HepG2 (cell line): ENCODE results near the gene DLL1. TPM values are rescaled to one million over a fixed set of nuclear protein-coding genes. Genes with fewer than 3 reads are reported as not detected.

Experiments used
- ATAC-seq: fragments of 200-7000 bp; cut with Tn5 transposase; 3 replicates; pipeline ENCODE4 v1.9.1; 2020; ENCODE audit warnings: mild to moderate bottlenecking, moderate library complexity
- BruUV-seq: library from RNA; stranded (reverse); fragments of 400-500 nt; replicated peaks from 2 replicates; lab custom pipeline; 2021; lab: Mats Ljungman, UMichigan
- CTCF ChIA-PET: fragments of 300-600 bp; formaldehyde crosslinking; extraction: SDS; loops from one replicate; lab custom pipeline; 2021; ENCODE audit warnings: low total read pairs, inconsistent platforms, low intra/inter-chr PET ratio; lab: Yijun Ruan, JAX
- POLR2A ChIA-PET: fragments of 350-600 bp; sonication (Branson Sonifier 250); formaldehyde crosslinking; loops from one replicate; lab custom pipeline; 2020; ENCODE audit warnings: antibody characterized with exemption, inconsistent platforms; lab: Yijun Ruan, JAX
- DNase-seq: peaks from one replicate; pipeline ENCODE4 v3.0.0-alpha.2; 2015; ENCODE audit warnings: low spot score
- FAIRE-seq: peaks from 3 replicates; lab custom pipeline; 2011; peaks lifted over from hg19 to GRCh38; lab: Jason Lieb, UNC
- H2AFZ ChIP-seq: one replicate; pipeline ENCODE4 v1.6.1; 2011; ENCODE audit warnings: low read length, inconsistent platforms
- H3K27ac ChIP-seq: fragments of 300-600 bp; 3 replicates; pipeline ENCODE4 v1.8.0; 2011; ENCODE audit warnings: mixed run types, mild to moderate bottlenecking, mixed read lengths, low read length, inconsistent platforms; ENCODE audit not compliant: insufficient read depth; ENCODE audit errors: extremely low read length
- H3K27me3 ChIP-seq, 2 experiments: fragments of 200-600 bp in 1 of 2; 2 replicates in 1 of 2; 3 replicates in 1 of 2; pipeline versions ENCODE4 v1.6.0 to v1.8.0; 2011; ENCODE audit warnings: low read length in 2 of 2, mild to moderate bottlenecking in 2 of 2, moderate library complexity in 2 of 2, inconsistent platforms in 1 of 2; ENCODE audit not compliant: insufficient read depth in 2 of 2, control insufficient read depth in 1 of 2
- H3K36me3 ChIP-seq, 2 experiments: fragments of 200-600 bp in 1 of 2; replicated peaks in 1 of 2; 2 replicates in 1 of 2; 3 replicates in 1 of 2; pipeline versions ENCODE4 v1.5.1 to v1.8.0; 2011; ENCODE audit warnings: low read length in 2 of 2, inconsistent platforms in 1 of 2; ENCODE audit not compliant: insufficient read depth in 2 of 2, control insufficient read depth in 1 of 2
- H3K4me1 ChIP-seq: 2 replicates; pipeline ENCODE4 v1.5.1; 2012; ENCODE audit warnings: low read length, inconsistent platforms; ENCODE audit not compliant: insufficient read depth
- H3K4me2 ChIP-seq: 2 replicates; pipeline ENCODE4 v1.6.0; 2011; ENCODE audit warnings: low read depth, low read length, inconsistent platforms
- H3K4me3 ChIP-seq, 3 experiments: fragments of 200-600 bp in 1 of 3; sonication (generic), shearing (Covaris generic) in 1 of 3; replicated peaks in 1 of 3; 2 replicates each; pipeline ENCODE4 v1.5.1; 2011 to 2016; ENCODE audit warnings: low read length in 3 of 3, inconsistent platforms in 2 of 3, low read depth in 2 of 3, mild to moderate bottlenecking in 2 of 3, control low read depth in 1 of 3, mixed read lengths in 1 of 3; ENCODE audit not compliant: insufficient read depth in 1 of 3
- H3K79me2 ChIP-seq: one replicate; pipeline ENCODE4 v1.6.1; 2011; ENCODE audit warnings: low read length, inconsistent platforms; ENCODE audit not compliant: insufficient read depth
- H3K9ac ChIP-seq: 2 replicates; pipeline ENCODE4 v1.6.0; 2011; ENCODE audit warnings: mild to moderate bottlenecking, low read depth, low read length, inconsistent platforms; ENCODE audit not compliant: insufficient read depth
- H3K9me3 ChIP-seq: 2 replicates; pipeline ENCODE4 v1.5.1; 2012; ENCODE audit warnings: mild to moderate bottlenecking, low read length
- H4K20me1 ChIP-seq: 2 replicates; pipeline ENCODE4 v1.6.0; 2011; ENCODE audit warnings: inconsistent platforms, mild to moderate bottlenecking, low read length, moderate library complexity; ENCODE audit not compliant: insufficient read depth
- ARID4A ChIP-seq: sonication (generic); formaldehyde crosslinking; IDR thresholded peaks from 2 replicates; pipeline ENCODE4 v1.5.0; 2020; ENCODE audit warnings: mild to moderate bottlenecking, missing genetic modification reagents, borderline replicate concordance
- BRD4 ChIP-seq: sonication (generic); formaldehyde crosslinking; IDR thresholded peaks from 2 replicates; pipeline ENCODE4 v1.4.0; 2020; ENCODE audit warnings: missing genetic modification reagents
- CBX5 ChIP-seq: sonication (generic); formaldehyde crosslinking; IDR thresholded peaks from 2 replicates; pipeline ENCODE4 v1.4.0; 2020; ENCODE audit warnings: missing genetic modification reagents, borderline replicate concordance
- CEBPG ChIP-seq: IDR thresholded peaks from 2 replicates; pipeline ENCODE4 v1.6.1; 2016
- MXD1 ChIP-seq: sonication (generic); formaldehyde crosslinking; IDR thresholded peaks from 2 replicates; pipeline ENCODE4 v1.4.0; 2020; ENCODE audit warnings: mild to moderate bottlenecking, missing genetic modification reagents
- RBAK ChIP-seq: sonication (generic); formaldehyde crosslinking; IDR thresholded peaks from 2 replicates; pipeline ENCODE4 v1.5.1; 2020; ENCODE audit warnings: mild to moderate bottlenecking, missing genetic modification reagents
- SAFB2 ChIP-seq: sonication (generic); formaldehyde crosslinking; IDR thresholded peaks from 2 replicates; pipeline ENCODE4 v1.5.1; 2020; ENCODE audit warnings: missing genetic modification reagents, low read depth, mild to moderate bottlenecking, borderline replicate concordance
- TBL1XR1 ChIP-seq: fragments of 150-350 bp; IDR thresholded peaks from 2 replicates; pipeline ENCODE4 v1.6.1; 2014; ENCODE audit warnings: borderline replicate concordance, low read length; ENCODE audit not compliant: partially characterized antibody
- TCF12 ChIP-seq, 2 experiments: fragments of 450-650 bp in 1 of 2; sonication (generic) in 1 of 2; formaldehyde crosslinking in 1 of 2; IDR thresholded peaks; 2 replicates each; pipeline versions ENCODE4 v1.6.1 to v1.8.0; 2017 to 2022; ENCODE audit warnings: antibody characterized with exemption in 1 of 2, mild to moderate bottlenecking in 1 of 2, missing genetic modification reagents in 1 of 2, moderate library complexity in 1 of 2
- WIZ ChIP-seq: sonication (generic); formaldehyde crosslinking; IDR thresholded peaks from 2 replicates; pipeline ENCODE4 v1.5.1; 2020; ENCODE audit warnings: mild to moderate bottlenecking, missing genetic modification reagents
- ZBTB49 ChIP-seq: sonication (generic); formaldehyde crosslinking; IDR thresholded peaks from 2 replicates; pipeline ENCODE4 v1.4.0; 2020; ENCODE audit warnings: missing genetic modification reagents, borderline replicate concordance
- ZMAT3 ChIP-seq: sonication (generic); formaldehyde crosslinking; conservative IDR thresholded peaks from 2 replicates; pipeline ENCODE4 v1.7.0; 2021; ENCODE audit warnings: missing genetic modification reagents
- ZNF256 ChIP-seq: sonication (generic); formaldehyde crosslinking; conservative IDR thresholded peaks from 2 replicates; pipeline ENCODE4 v1.4.0; 2020; ENCODE audit warnings: missing genetic modification reagents
- ZNF557 ChIP-seq: sonication (generic); formaldehyde crosslinking; IDR thresholded peaks from 2 replicates; pipeline ENCODE4 v1.4.0; 2020; ENCODE audit warnings: missing genetic modification reagents
- ZNF670 ChIP-seq: sonication (generic); formaldehyde crosslinking; IDR thresholded peaks from 2 replicates; pipeline ENCODE4 v1.8.0; 2022; ENCODE audit warnings: mild to moderate bottlenecking, missing genetic modification reagents, borderline replicate concordance
- WGBS: methylation state at CpG from one replicate; pipeline ENCODE4 v1.1.6; 2017; ENCODE audit warnings: low lambda C conversion rate; 5-methylcytosine and 5-hydroxymethylcytosine counted together
- in situ Hi-C: cut with HindIII; loops from 2 replicates; pipeline ENCODE4 v1.10.0; 2017; ENCODE audit warnings: low pct_unique_long_range_greater_than_20kb; ENCODE audit not compliant: extremely low pct_ligation_motif_present
- intact Hi-C: fragments of 100-400 bp; cut with micrococcal nuclease; formaldehyde crosslinking; loops from one replicate; pipeline ENCODE4 v1.10.0; 2022; ENCODE audit not compliant: unreplicated experiment
- polyA plus RNA-seq, 8 experiments: library from polyadenylated mRNA; depleted of rRNA in 3 of 8; stranded (reverse) in 7 of 8; unstranded in 1 of 8; fragments of >200 nt; fragmentation: Illumina TruSeq in 4 of 8; extraction: Trizol in 4 of 8; gene quantifications; 2 replicates each; pipeline versions ENCODE4 v1.2.1 to v1.2.3, GENCODE V29; 2011 to 2016; ENCODE audit warnings: low read depth in 4 of 8, missing spikeins in 1 of 8, mixed read lengths in 1 of 8; ENCODE audit not compliant: insufficient read depth in 1 of 8
- total RNA-seq, 5 experiments: library from RNA; depleted of rRNA; stranded (reverse); fragments of >200 nt; fragmentation: Illumina TruSeq; extraction: Trizol; gene quantifications; 2 replicates each; pipeline ENCODE4 v1.2.3, GENCODE V29; 2016; ENCODE audit warnings: low read depth in 1 of 5

The DLL1 gene
- total and polyA plus RNA-seq, 2 of the 13 experiments (the other 11 are each of a cell fraction or from before 2014, with no cell fraction given): not detected

- no peak for TF ChIP-seq ARID4A (CRISPR knock-in tag)
These were observed 41.1 kb downstream of the DLL1 start (continued) for GRCh38 chr6:170249817-170250216.

- no peak for DNase-seq
- Histone ChIP-seq H3K9ac (no peak overlapping the region), H3K27me3 (peaks cover 41 to 90% of the 10 kb centered on the region in 2 experiments), H4K20me1 (no peaks in the 10 kb centered on the region), H3K79me2 (no peaks in the 10 kb centered on the region), H3K4me1 (no peaks in the 10 kb centered on the region)
- TF ChIP-seq CBX5 (CRISPR knock-in tag): no peak
- TF ChIP-seq TCF12 (IDR thresholded peaks at IDR 0.05): no peak
- TF ChIP-seq TCF12 (CRISPR knock-in tag; IDR thresholded peaks at IDR 0.05): no peak
- no peak for TF ChIP-seq ZNF557 (CRISPR knock-in tag)
- no peak for TF ChIP-seq ZNF670 (CRISPR knock-in tag)
- no peak for TF ChIP-seq CEBPG (CRISPR knock-in tag)
- no peak for TF ChIP-seq ZMAT3
- no peak for TF ChIP-seq BRD4 (CRISPR knock-in tag)
- TF ChIP-seq MXD1: no peak
- TF ChIP-seq SAFB2 (CRISPR knock-in tag): no peak
- TF ChIP-seq TBL1XR1: no peak
- no peak for TF ChIP-seq ZBTB49
- TF ChIP-seq ZNF256: no peak
- TF ChIP-seq RBAK: no peak
- no peak for TF ChIP-seq WIZ (CRISPR knock-in tag)
- TF ChIP-seq, all 625 proteins: peak for 0
- Histone ChIP-seq H3K36me3 (no peaks in the 10 kb centered on the region), H3K27ac (no peak overlapping the region), H3K4me2 (no peak overlapping the region), H3K4me3 (no peak overlapping the region), H3K9me3 (no peaks in the 10 kb centered on the region), H2AFZ (no peak overlapping the region)
- POLR2A ChIA-PET: no interaction called here
- no peak for FAIRE-seq
- in situ Hi-C loops (no loop called here), intact Hi-C loops (no loop called here)
- no TSS peak for BruUV-seq
- no peak for ATAC-seq
- WGBS: 24% methylated on average over 22 of the region's 27 CpGs
- CTCF ChIA-PET: no interaction called here
These were observed 41.8 kb downstream of the DLL1 start for GRCh38 chr6:170248861-170249600.
